K562 (cell line): ENCODE measurements around the gene FBXO9. TPM values are rescaled to one million over a fixed set of nuclear protein-coding genes. Genes with fewer than 3 reads are reported as not detected.
A peak's percentile ranks its signal among the peaks of the same experiment; 100 is the strongest.

Experiments
- ATAC-seq: fragments of 200-7000 bp; cut with Tn5 transposase; 3 replicates; pipeline ENCODE4 v1.9.1; 2020; ENCODE audit warnings: moderate library complexity
- BruUV-seq: library from RNA; stranded (reverse); fragments of 400-500 nt; replicated peaks from 2 replicates; lab custom pipeline; 2021; lab: Mats Ljungman, UMichigan
- CTCF ChIA-PET: fragments of 300-600 bp; formaldehyde crosslinking; extraction: SDS; loops from one replicate; lab custom pipeline; 2021; ENCODE audit warnings: low intra/inter-chr PET ratio; lab: Yijun Ruan, JAX
- POLR2A ChIA-PET: fragments of 300-600, 350-650 bp; sonication (Branson Sonifier 250); formaldehyde crosslinking; extraction: SDS; loops from one replicate; lab custom pipeline; 2021; ENCODE audit warnings: antibody characterized with exemption, inconsistent platforms; lab: Yijun Ruan, JAX
- DNase-seq, 4 experiments: peaks; one replicate each; pipeline versions ENCODE4 v3.0.0 to v3.0.0-alpha.2; 2011 to 2018; ENCODE audit warnings: low spot score in 3 of 4, mixed read lengths in 3 of 4; ENCODE audit errors: extremely low read depth in 1 of 4
- FAIRE-seq: peaks from 2 replicates; lab custom pipeline; 2011; peaks lifted over from hg19 to GRCh38; lab: Jason Lieb, UNC
- H2AFZ ChIP-seq: 2 replicates; pipeline ENCODE4 v1.6.0; 2011; ENCODE audit warnings: low read depth, low read length, control low read depth, inconsistent platforms
- H3K27ac ChIP-seq: fragments of 200-600 bp; 3 replicates; pipeline ENCODE4 v1.8.0; 2011; ENCODE audit warnings: low read depth, mild to moderate bottlenecking, control low read depth, inconsistent platforms, low read length, moderate library complexity, mixed read lengths; ENCODE audit errors: extremely low read depth
- H3K27me3 ChIP-seq, 2 experiments: fragments of 300-600 bp in 1 of 2; 2 replicates in 1 of 2; 3 replicates in 1 of 2; pipeline versions ENCODE4 v1.6.0 to v1.8.0; 2011; ENCODE audit warnings: inconsistent platforms in 2 of 2, low read length in 2 of 2, mild to moderate bottlenecking in 1 of 2, mixed read lengths in 1 of 2, moderate library complexity in 1 of 2; ENCODE audit not compliant: control insufficient read depth in 2 of 2, insufficient read depth in 2 of 2
- H3K36me3 ChIP-seq: fragments of 300-600 bp; 3 replicates; pipeline ENCODE4 v1.8.0; 2011; ENCODE audit warnings: mild to moderate bottlenecking, low read length, inconsistent platforms; ENCODE audit not compliant: control insufficient read depth, insufficient read depth
- H3K4me1 ChIP-seq, 2 experiments: fragments of 200-600 bp in 1 of 2; replicated peaks in 1 of 2; 2 replicates in 1 of 2; 3 replicates in 1 of 2; pipeline versions ENCODE4 v1.5.1 to v1.8.0; 2011; ENCODE audit warnings: inconsistent platforms in 2 of 2, low read length in 2 of 2, mild to moderate bottlenecking in 1 of 2, mixed read lengths in 1 of 2, moderate library complexity in 1 of 2; ENCODE audit not compliant: control insufficient read depth in 2 of 2, insufficient read depth in 2 of 2
- H3K4me2 ChIP-seq: 2 replicates; pipeline ENCODE4 v1.6.1; 2011; ENCODE audit warnings: low read length, control low read depth, inconsistent platforms, mixed read lengths; ENCODE audit not compliant: insufficient read depth
- H3K4me3 ChIP-seq: fragments of 200-600 bp; sonication (generic), shearing (Covaris generic); 2 replicates; pipeline ENCODE4 v1.5.1; 2016; ENCODE audit warnings: control low read depth, inconsistent platforms
- H3K79me2 ChIP-seq: fragments of 200-600 bp; 3 replicates; pipeline ENCODE4 v1.8.0; 2011; ENCODE audit warnings: low read length, inconsistent platforms; ENCODE audit not compliant: control insufficient read depth, insufficient read depth
- H3K9ac ChIP-seq, 2 experiments: 2 replicates each; pipeline versions ENCODE4 v1.6.0 to v1.6.1; 2011; ENCODE audit warnings: low read depth in 2 of 2, low read length in 2 of 2, control low read depth in 1 of 2, inconsistent platforms in 1 of 2, mild to moderate bottlenecking in 1 of 2, mixed read lengths in 1 of 2; ENCODE audit not compliant: insufficient read depth in 1 of 2
- H3K9me1 ChIP-seq: one replicate; pipeline ENCODE4 v1.6.0; 2011; ENCODE audit warnings: inconsistent platforms, mild to moderate bottlenecking, low read length, moderate library complexity; ENCODE audit not compliant: control insufficient read depth, insufficient read depth
- H3K9me3 ChIP-seq: replicated peaks from 2 replicates; pipeline ENCODE4 v1.5.1; 2011; ENCODE audit warnings: low read depth, low read length, inconsistent platforms; ENCODE audit not compliant: control insufficient read depth, insufficient read depth
- H4K20me1 ChIP-seq: replicated peaks from 2 replicates; pipeline ENCODE4 v1.6.1; 2011; ENCODE audit warnings: low read length, inconsistent platforms, mixed read lengths; ENCODE audit not compliant: control insufficient read depth, insufficient read depth
- DPF2 ChIP-seq: fragments of 450-650 bp; IDR thresholded peaks from 2 replicates; pipeline ENCODE4 v1.6.1; 2016
- EGR1 ChIP-seq: fragments of 450-650 bp; conservative IDR thresholded peaks from 2 replicates; pipeline ENCODE4 v1.6.1; 2017; ENCODE audit warnings: mild to moderate bottlenecking
- FOSL1 ChIP-seq: fragments of 200-800 bp; sonication (Bioruptor generic); conservative IDR thresholded peaks from 2 replicates; pipeline ENCODE4 v1.6.1; 2016; ENCODE audit warnings: missing genetic modification characterization, missing compliant biosample characterization
- ZNF41 ChIP-seq: fragments of 250-450 bp; sonication (Bioruptor Pico); conservative IDR thresholded peaks from 2 replicates; pipeline ENCODE4 v1.4.0; 2020; ENCODE audit warnings: mild to moderate bottlenecking
- WGBS: fragments of 100-300 bp; shearing (Covaris generic); methylation state at CpG from one replicate; pipeline ENCODE4 v1.1.6; 2016; ENCODE audit warnings: low coverage, mixed read lengths; ENCODE audit not compliant: insufficient coverage; ENCODE audit errors: missing lambda C conversion rate; 5-methylcytosine and 5-hydroxymethylcytosine counted together
- in situ Hi-C: fragments of 300-500 bp; cut with MboI; formaldehyde crosslinking; loops from 4 replicates; pipeline ENCODE4 v1.15.0; 2018; ENCODE audit warnings: inconsistent platforms, mixed read lengths
- intact Hi-C: fragments of 100-400 bp; cut with micrococcal nuclease; formaldehyde crosslinking; loops from 2 replicates; pipeline ENCODE4 v1.14.2; 2022
- polyA plus RNA-seq, 8 experiments: library from polyadenylated mRNA; depleted of rRNA in 4 of 8; stranded (reverse) in 5 of 8; unstranded in 3 of 8; fragments of >200 nt; fragmentation: Nextera tagmentation in 2 of 8; fragmentation: Illumina TruSeq in 1 of 8; extraction: Ambion mirVana in 2 of 8; extraction: Trizol in 1 of 8; gene quantifications; 2 replicates each; pipeline versions ENCODE4 v1.2.1 to v1.2.3, GENCODE V29; 2011 to 2014; ENCODE audit warnings: inconsistent platforms in 1 of 8, missing spikeins in 1 of 8
- total RNA-seq, 7 experiments: library from RNA; depleted of rRNA in 6 of 7; stranded (reverse); fragments of >200 nt in 6 of 7; fragmentation: Illumina TruSeq in 2 of 7; extraction: Trizol in 2 of 7; gene quantifications; 2 replicates each; pipeline versions ENCODE4 v1.2.1 to v1.2.3, GENCODE V29; 2011 to 2021; ENCODE audit warnings: low replicate concordance in 1 of 7
- TF ChIP-seq, protein P1 (sequence below), 2 experiments: IDR thresholded peaks in 1 of 2; conservative IDR thresholded peaks in 1 of 2; 2 replicates each; pipeline ENCODE4 v1.6.1; 2016; ENCODE audit warnings: low read depth in 2 of 2, mild to moderate bottlenecking in 1 of 2, missing compliant biosample characterization in 1 of 2, missing genetic modification characterization in 1 of 2, moderate library complexity in 1 of 2

Gene FBXO9
- total and polyA plus RNA-seq, 9 of the 15 experiments (the other 6 are each of a cell fraction or from before 2014, with no cell fraction given): 10.1 to 85.3 (median 51.4) TPM

DNA sequence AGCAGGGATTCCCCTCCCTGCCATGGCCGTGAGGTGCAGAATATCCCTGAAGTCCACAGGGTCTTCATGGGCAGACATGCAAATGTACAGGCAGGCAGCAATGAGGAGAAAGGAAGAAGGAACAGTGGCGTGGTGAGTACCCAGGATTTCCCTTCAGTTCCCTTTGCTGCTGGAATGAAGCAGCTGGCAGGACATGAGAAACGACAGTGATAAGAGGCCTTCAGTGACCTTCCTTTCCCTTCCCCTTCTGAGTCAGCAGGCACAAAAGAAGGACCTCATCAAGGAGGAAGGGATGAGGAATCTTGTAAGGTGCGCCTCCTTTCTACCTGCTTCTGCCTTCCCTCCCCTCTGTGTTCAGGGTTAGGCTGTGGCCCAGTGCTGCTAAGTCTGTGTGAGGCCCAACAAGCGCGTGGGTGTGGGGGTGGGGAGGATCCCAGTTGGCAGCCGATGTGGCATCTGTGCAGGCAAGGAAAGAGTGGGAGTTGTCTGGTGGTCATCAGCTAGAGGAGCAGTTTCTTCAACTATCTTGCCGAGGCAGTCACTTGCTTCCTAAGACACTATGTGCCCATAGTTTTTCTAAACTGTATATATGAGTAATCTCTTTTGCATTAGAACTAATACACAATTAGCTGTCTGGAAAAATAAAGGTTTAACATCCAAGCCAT, 29.5 kb upstream of the FBXO9 start:
- no peaks in the 10 kb centered on the region for H3K79me2 ChIP-seq
- WGBS: 41% methylated on average over 6 of the region's 8 CpGs
- no peaks in the 10 kb centered on the region; a peak in 2 of 5 replicates for H3K4me1 ChIP-seq
- POLR2A ChIA-PET: interaction anchor here (0.9 kb wide), 1 partner anchor 13 kb away, joined by 7 read pairs; no protein-coding TSS in a partner anchor
- H3K9me1 ChIP-seq: no peaks in the 10 kb centered on the region
- no peaks in the 10 kb centered on the region for H3K9me3 ChIP-seq
- H4K20me1 ChIP-seq: no peaks in the 10 kb centered on the region
- H3K4me3 ChIP-seq: no peak overlapping the region
- BruUV-seq: no TSS peak
- no peak overlapping the region for H2AFZ ChIP-seq
- in situ Hi-C loops: no loop called here
- CTCF ChIA-PET: no interaction called here
- intact Hi-C loops: no loop called here
- no peak overlapping the region; a peak in 1 of 4 replicates for H3K9ac ChIP-seq
- no peak overlapping the region for H3K4me2 ChIP-seq
- H3K36me3 ChIP-seq: peaks cover 11% of the 10 kb centered on the region; the same call in 1 of the 3 replicates
- FAIRE-seq: no peak
- H3K27ac ChIP-seq: no peak overlapping the region
- TF ChIP-seq DPF2: no peak
- TF ChIP-seq, protein P1, sequence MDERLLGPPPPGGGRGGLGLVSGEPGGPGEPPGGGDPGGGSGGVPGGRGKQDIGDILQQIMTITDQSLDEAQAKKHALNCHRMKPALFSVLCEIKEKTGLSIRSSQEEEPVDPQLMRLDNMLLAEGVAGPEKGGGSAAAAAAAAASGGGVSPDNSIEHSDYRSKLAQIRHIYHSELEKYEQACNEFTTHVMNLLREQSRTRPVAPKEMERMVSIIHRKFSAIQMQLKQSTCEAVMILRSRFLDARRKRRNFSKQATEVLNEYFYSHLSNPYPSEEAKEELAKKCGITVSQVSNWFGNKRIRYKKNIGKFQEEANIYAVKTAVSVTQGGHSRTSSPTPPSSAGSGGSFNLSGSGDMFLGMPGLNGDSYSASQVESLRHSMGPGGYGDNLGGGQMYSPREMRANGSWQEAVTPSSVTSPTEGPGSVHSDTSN (CRISPR knock-in tag; IDR thresholded peaks at IDR 0.05; ENCODE audit: low read depth): no peak
- TF ChIP-seq, protein P1 (tag; conservative IDR thresholded peaks at IDR 0.05; ENCODE audit: low read depth): 0 out of 2 replicates have a peak, but pooled peaks have one; percentile 31
- TF ChIP-seq ZNF41 (CRISPR knock-in tag): no peak
- TF ChIP-seq EGR1: 0 out of 2 replicates have a peak, but pooled peaks have one; percentile 18
- peak; percentile 39 for TF ChIP-seq FOSL1
- ATAC-seq: no peak
- no peaks in the 10 kb centered on the region for H3K27me3 ChIP-seq
- DNase-seq: no peak
